NCI-H446 (cell line): ENCODE measurements around the gene NPPA.
"Not testable (repeated sequence)": the region's sequence is repeated elsewhere in the genome, so short reads cannot be mapped to it uniquely, and the experiment has no call there.

Experiments
- DNase-seq, 2 experiments: peaks; one replicate each; lab custom pipeline; 2025; lab: John Stamatoyannopoulos, UW

Gene NPPA

DNA sequence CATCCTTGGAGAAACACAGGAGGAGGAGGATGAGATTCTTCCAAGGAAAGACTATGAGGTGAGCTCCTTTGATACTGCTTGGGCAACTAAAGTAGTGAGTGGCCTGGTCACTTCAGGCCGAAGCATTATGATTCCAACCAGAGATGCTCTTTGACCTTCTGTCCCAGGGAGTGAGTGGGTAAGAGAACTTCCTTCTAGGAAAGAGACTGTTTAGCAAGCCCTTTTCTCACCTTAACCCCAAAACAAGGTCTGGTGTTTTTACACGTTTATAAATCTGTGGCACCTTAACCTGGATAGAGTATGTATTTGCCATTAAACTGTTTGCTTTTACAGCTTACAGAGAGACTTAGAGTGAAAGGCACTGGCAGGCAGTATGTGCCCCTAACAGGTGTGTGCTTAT, 40.5 kb downstream of the NPPA start:
- no peak for DNase-seq

DNA sequence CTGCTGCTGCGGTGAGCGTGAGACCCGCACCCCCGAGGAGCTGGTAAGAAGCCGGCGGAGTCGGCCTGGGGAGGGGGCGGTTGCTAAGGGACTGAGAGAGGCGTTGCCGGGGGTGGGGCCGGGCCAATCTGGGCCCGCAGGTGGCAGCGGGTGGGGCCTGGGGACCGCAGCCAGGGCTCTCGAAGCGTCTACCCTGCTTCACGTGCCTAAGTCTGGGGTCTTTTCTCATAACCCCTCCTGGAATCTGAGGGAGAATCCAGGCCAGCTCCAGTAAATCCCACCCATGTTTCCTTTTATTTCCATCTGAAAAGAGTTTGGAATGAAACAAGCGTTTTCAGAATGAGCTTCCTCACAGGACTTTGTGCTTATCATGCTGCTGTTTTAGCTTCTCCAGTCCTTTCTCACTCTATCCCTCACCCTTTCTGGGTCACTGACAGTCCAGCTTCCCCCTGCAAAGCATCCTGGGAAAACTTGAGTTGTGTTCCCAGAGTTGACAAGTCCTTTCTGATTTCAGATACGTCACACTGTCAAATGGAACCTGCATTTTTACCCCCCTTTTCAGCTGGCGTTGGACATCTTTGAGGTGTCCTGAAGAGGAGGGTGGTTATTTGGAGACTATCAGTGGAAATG, 41.2 kb downstream of the NPPA start:
- no peak for DNase-seq

DNA sequence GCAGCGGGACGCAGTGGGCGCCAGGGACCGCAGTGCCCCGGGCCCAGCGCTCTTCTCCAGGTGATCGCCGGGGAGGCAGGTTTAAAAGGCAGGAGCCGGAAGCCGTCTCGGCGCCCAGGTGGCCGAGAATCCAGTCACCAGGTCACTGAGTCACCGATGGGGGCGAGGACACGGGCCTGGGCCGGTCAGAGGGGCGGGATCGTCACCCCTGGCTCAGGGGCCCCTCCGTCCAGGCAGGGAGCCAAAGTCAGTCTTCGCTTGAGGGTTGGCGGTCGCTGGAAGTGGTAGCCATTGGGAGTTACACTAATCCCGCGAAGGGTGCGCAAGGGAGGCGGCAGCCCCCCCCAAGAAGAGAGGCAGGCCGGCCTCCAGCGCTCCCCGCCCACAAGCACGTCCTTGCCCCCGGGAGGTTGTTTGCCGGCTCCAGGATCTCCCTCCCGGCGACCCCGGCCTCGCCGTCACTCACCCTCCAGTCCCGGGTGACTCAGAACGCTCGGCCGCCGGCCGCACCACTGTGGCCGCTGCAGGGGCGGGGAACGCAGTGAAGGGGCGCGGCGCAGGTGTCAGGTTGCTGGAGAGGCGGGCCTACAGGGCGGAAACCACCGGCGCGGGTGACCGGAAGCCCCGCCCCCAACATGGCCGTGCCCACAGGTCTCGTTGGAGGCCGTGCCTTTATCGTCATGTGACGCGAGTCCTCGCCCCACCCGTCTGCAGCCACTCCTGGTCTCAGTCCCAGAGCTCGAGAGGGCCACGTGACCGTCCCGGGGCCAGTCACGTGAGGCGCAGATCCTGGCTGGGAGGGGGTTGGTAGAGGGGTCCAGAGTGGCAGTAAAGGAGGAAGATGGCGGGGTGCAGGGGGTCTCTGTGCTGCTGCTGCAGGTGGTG, 41.9 kb downstream of the NPPA start, which contains the start of the genes CLCN6 and MTHFR:
CLCN6 (plus strand) TSS at position 770 of the 885 bp plus-strand sequence; CDS start at position 842, 72 bp downstream.
MTHFR (minus strand) TSS at position 543 of the 885 bp plus-strand sequence. CDS start 2,848 bp downstream, outside the sequence.
- peak; percentile 99 to 100 for DNase-seq

DNA sequence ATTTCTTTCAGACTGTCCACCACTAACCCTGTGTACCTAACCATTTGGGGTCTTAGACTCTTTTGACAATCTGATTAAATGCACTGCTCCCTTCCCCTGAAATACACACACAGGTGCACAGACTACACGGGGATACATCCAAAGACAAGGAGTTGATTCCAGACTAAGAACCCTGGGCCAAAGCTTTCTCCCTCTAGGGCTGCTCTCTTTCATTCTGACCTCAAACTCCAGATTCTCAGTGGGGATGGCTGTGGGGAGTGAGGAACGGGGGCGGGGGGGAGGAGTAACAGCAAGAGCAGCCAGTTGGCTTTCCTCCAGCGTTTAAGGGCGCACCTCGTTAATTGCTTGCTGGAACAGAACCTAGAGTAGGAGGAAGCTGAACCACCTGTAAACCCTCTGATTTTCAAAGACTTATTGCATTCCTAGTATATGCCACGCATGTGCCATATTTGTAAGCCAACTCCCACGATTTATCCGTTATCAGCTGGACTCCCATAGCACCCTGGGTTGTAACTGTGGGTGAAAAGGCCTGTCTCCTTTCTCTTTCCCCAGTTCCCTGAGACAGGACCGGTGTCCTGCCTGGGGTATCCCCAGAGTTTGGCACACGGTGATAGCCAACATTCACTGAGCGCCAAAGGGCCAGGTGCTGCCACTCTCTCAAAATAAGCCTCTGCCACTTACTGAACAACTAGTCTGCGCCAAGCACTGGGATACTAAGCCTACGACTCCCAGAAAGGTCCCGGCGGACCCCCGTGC, 42.7 kb downstream of the NPPA start:
- DNase-seq: peak; percentile 47 to 69

DNA sequence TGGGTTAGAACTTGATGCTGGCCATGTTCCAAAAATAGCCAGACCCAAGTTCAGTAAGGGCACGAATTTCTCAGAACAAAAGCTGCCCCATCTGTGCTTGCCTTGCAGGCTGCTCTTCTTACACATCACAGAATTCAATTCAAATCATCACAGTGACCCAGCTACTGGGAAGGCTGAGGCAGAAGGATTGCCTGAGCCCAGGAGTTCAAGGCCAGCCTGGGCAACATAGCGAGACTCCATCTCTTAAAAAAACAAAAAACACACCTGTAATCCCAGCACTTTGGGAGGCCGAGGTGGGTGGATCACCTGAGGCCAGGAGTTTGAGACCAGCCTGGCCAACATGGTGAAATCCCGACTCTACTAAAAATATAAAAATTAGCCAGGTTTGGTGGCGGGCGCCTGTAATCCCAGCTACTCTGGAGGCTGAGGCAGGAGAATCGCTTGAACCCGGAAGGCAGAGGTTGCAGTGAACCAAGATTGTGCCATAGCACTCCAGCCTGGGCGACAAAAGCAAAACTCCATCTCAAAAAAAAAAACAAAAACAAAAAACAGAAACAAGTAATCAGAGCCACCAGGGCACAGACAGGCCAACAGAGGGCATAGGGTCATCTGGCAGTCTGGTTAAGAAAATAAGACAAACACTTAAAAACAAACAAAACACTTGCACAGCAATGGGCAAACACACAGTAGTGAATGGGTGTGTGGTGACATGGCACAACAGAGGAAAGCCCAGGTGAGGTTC, 43.5 kb downstream of the NPPA start:
- not testable (repeated sequence) for DNase-seq

DNA sequence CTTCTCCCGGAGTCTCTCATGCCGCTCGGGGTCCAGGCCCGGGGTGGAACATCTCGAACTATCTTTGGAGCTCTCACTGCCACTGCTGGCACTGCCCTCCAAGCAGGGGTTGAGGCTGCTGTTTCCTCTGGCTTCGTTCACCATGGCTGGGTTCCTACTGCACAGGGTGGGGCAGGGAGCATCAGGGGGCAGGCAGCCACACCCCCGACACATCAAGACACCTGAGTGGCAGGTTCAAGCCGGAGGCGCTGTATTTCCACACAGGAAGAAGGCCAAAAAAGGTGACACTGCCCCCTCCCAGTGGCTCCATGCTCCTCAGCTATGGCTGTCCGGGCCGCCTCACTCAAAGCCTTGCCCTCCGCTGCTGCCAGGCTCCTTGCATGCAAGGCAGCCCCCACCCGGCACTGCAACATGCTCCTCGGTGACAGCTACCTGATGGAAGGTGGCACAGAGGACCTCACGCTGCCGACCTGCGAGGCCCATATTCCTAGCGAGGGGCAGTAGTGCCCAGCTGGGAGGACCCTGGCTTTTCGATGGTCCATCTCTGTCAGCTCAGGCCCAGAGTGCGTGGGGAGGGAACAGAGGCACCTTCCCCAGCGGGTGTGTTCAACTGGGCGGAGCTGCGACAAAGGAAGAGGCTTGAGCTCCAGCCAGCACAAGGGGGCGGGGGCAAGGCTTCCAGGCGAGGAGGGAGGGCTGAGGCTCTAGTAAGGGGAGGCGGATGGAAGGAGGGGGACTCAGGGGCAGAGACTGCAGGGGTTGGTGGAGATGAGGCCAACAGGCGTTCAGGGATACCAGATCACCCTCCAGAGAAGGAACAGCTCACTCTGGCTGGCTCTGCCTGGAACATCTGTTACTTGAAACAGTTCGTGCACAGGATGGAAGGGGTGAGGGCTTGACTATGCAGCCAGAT, 44.4 kb downstream of the NPPA start:
- DNase-seq: peak; percentile 81 to 93

DNA sequence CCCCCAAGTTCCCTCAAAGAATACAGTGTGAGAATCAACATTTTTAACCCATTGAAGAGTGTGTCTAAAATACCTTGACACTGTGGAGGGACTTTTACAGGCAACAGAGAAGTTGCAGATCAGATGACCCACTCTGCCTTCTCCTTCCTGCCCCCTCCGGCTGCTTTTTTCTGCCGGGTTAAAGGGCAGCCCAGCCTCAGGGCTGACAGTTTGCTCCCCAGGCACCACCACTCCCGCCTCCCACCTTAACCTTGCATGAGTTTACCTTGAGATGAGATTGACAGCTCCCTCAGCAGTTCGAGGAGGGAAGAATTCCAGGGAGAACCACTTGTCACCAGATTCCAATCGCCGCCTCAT, 45.0 kb downstream of the NPPA start:
- DNase-seq: no peak

DNA sequence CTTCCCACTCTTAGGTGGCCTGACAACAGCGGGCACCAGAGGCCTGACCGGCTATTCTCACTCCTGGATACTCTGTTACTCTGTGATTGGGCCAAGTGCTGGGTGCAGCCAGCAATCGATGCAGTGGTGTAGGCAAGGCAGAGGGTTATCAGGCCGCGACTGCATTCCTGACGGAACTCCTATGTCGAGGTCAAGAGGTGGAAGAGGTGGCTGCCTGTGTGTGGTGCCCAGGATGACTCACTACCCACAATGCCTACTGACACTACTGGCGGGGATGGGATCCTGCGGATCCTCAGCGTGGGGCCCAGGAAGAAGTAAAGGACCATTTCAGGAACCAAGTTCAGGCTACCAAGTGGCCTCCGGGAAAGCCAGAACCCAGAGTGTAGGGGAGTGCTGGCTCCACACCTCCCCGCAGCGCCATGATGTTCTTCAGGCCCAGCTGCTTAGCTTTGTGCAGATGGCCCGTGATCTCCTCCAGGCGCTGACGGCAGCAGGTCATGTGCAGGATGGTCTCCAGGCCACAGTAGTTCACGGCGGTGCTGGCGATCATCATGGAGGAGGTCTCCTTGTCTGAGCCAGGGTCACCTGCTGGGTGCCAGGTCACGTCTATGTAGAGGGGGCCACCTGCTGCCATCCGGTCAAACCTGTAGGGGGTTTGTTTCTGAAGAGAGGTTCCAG, 46.7 kb downstream of the NPPA start:
- no peak for DNase-seq

DNA sequence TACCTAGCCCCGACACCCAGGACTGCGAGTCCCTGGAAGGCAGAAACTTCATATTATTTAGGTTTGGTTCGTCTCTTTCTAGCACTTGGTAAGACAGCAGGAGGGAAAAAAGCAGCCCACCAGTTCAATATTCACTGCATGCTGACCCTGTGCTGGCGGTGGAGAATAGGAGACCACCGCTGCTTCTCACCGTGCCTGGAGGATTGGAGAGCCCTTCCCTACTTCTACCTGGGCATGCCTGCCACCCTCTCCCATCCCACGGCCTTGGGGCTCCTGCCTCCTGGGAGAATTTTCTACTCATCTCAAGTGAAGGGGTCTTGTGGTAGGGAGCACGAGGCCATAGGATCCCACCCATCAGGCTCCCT, 47.2 kb downstream of the NPPA start:
- no peak for DNase-seq

DNA sequence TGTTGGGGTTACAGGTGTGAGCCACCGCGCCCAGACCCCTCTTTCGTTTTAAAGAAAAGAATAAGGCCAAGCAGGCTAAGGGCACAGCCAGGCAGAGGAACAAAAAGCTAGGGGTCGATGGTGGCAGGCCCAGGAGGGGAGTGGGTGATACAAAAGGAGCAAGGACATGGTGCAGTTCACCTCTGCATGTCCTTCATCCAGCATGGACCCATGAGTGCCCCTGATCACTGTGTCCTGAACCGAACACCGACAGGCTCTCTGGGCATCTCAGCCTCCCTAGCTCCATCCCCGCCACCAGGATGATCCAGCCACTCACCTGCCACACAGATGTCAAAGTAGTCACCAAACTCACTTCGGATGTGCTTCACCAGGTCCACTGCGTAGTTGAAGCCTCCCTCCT, 47.7 kb downstream of the NPPA start:
- DNase-seq: no peak

DNA sequence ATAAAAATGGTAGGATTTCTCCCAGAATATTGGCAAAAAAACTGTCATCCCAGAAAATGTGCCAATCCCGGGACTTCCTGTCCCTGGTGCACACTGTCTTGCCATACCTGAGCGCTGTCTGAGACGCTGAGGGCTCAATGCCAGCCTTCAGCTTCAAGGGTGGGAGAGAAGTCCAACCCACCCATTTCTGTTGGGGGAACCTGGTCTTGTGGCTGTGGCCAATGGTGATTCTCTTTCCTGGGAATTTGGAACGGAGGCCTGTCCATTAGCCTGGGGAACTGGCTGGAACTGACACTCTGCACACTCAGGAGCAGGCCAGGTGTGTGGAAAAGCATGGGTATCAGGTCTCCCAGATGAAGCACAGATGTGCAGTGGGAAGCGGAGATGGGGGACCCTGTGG, 48.5 kb downstream of the NPPA start:
- no peak for DNase-seq

DNA sequence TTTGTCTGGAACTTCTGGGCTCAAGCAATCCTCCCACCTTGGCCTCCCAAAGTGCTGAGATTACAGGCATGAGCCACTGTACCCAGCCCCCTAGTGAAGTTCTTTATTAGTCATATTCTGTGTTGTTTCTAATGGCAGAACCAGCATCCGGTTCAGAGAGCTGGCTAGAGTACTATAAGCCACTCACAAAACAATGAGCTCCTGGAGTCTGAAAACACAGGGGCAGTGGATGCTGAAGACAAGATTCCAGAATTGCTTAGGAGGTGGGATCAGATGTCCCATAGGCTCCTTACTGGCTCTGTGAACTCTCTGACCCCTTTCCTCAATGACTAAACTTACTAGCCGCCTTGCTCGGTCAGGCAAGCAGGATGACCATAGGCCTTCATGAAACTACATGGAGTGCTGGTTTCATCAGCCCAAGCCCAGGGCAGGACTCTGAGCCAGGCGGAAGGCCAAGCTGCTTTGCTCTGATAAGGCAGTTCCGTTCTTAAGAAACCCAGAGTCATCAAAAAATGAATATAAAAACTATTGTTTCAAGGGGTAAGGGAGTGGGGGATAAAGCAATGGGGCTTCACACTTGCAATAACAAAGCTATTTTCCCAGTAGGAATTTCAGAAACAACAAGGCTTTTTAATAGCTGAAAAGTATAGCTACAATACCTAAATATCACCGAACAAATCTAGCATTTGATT, 49.9 kb downstream of the NPPA start:
- no peak for DNase-seq

DNA sequence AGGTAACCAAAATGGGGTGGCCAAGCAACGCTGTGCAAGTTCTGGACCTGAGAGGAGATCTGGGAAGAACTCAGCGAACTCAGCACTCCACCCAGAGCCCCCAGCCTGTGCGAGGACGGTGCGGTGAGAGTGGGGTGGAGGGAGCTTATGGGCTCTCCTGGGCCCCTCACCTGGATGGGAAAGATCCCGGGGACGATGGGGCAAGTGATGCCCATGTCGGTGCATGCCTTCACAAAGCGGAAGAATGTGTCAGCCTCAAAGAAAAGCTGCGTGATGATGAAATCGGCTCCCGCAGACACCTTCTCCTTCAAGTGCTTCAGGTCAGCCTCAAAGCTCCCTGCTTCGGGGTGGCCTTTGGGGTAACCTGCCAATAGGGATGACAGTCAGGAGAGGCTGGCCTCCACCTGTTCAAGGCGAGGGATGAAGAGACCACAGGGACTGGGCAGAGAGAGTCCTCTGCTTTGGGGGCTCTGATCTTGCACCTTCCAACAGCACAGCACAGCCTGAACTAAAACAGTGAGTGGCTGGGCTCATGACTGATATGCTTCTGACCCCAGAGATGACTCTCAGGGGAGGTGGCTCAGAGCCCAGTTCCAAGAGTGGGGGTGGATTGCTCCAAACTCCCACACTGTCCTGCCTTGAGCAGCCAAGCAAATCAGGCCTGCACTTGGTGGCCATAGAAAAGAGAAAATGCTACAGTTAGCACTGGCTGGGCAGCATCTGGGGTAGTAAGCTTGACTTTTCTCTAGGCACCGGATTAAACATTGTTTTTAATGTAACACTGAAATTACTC, 51.4 kb downstream of the NPPA start:
- DNase-seq: no peak
